Uterus (tissue), 4 donors: Measurements from ENCODE around the gene TKFC. TPM values are rescaled to one million over a fixed set of nuclear protein-coding genes. Genes with fewer than 3 reads are reported as not detected.
A peak's percentile ranks its signal among the peaks of the same experiment; 100 is the strongest.

Experiments
- DNase-seq, 2 donors: peaks; one replicate each; pipeline ENCODE4 v3.0.0-alpha.2; 2019 to 2020
- H3K27ac ChIP-seq, 2 donors: fragments of 200-600 bp; sonication (generic); 1 replicate in 1 of 2; 2 replicates in 1 of 2; pipeline ENCODE4 v1.5.1; 2016 to 2018
- H3K27me3 ChIP-seq, 2 donors: fragments of 200-600 bp; sonication (generic); one replicate each; pipeline ENCODE4 v1.5.1; 2018 to 2019; ENCODE audit warnings: control low read depth in 1 of 2
- H3K36me3 ChIP-seq, 2 donors: fragments of 200-600 bp; sonication (generic); one replicate each; pipeline ENCODE4 v1.5.1; 2019; ENCODE audit warnings: control low read depth in 1 of 2
- H3K4me1 ChIP-seq, 2 donors: fragments of 200-600 bp; sonication (generic); one replicate each; pipeline ENCODE4 v1.5.1; 2018 to 2019; ENCODE audit warnings: control low read depth in 1 of 2
- H3K4me3 ChIP-seq, 2 donors: fragments of 200-600 bp; sonication (generic); 1 replicate in 1 of 2; 2 replicates in 1 of 2; pipeline ENCODE4 v1.5.1; 2018 to 2019; ENCODE audit warnings: mild to moderate bottlenecking in 1 of 2
- H3K9me3 ChIP-seq, 2 donors: fragments of 200-600 bp; sonication (generic); one replicate each; pipeline ENCODE4 v1.5.1; 2019; ENCODE audit warnings: control low read depth in 1 of 2
- POLR2A ChIP-seq, 2 donors: fragments of 450-650 bp; IDR thresholded peaks; one replicate each; pipeline ENCODE4 v1.6.1; 2016; ENCODE audit warnings: antibody characterized with exemption in 2 of 2, mild to moderate bottlenecking in 1 of 2, moderate library complexity in 1 of 2
- intact Hi-C: fragments of 100-400 bp; cut with DNase I; formaldehyde crosslinking; loops from one replicate; pipeline ENCODE4 v1.15.1; 2023; ENCODE audit warnings: low total_unique reads
- total RNA-seq, 4 donors: library from RNA; depleted of rRNA in 3 of 4; stranded (reverse); fragments of >200 nt in 3 of 4; gene quantifications; one replicate each; pipeline versions ENCODE4 v1.1.0 to v1.2.4, GENCODE V29; 2014 to 2023
- TF ChIP-seq, protein P1 (sequence below), 4 experiments: fragments of 200-600 bp in 2 of 4; fragments of 450-650 bp in 2 of 4; sonication (generic) in 2 of 4; IDR thresholded peaks; one replicate each; pipeline ENCODE4 v1.5.1; 2016 to 2019; ENCODE audit warnings: antibody characterized with exemption in 4 of 4, mild to moderate bottlenecking in 2 of 4, moderate library complexity in 1 of 4
- donor health status: DM: yes; HTN: yes; CAD: no.

The TKFC gene
- total RNA-seq, 4 donors from 2014 or later: 3.6 to 28.5 (median 11.9) TPM

- Histone ChIP-seq H3K4me3 (no peak overlapping the region), H3K9me3 (no peaks in the 10 kb centered on the region), H3K4me1 (no peaks in the 10 kb centered on the region), H3K27ac (no peak overlapping the region), H3K36me3 (no peaks in the 10 kb centered on the region), H3K27me3 (no peaks in the 10 kb centered on the region)
- TF ChIP-seq, protein P1, sequence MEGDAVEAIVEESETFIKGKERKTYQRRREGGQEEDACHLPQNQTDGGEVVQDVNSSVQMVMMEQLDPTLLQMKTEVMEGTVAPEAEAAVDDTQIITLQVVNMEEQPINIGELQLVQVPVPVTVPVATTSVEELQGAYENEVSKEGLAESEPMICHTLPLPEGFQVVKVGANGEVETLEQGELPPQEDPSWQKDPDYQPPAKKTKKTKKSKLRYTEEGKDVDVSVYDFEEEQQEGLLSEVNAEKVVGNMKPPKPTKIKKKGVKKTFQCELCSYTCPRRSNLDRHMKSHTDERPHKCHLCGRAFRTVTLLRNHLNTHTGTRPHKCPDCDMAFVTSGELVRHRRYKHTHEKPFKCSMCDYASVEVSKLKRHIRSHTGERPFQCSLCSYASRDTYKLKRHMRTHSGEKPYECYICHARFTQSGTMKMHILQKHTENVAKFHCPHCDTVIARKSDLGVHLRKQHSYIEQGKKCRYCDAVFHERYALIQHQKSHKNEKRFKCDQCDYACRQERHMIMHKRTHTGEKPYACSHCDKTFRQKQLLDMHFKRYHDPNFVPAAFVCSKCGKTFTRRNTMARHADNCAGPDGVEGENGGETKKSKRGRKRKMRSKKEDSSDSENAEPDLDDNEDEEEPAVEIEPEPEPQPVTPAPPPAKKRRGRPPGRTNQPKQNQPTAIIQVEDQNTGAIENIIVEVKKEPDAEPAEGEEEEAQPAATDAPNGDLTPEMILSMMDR (IDR thresholded peaks at IDR 0.05): no peak
- no peak for TF ChIP-seq POLR2A (IDR thresholded peaks at IDR 0.05)
- intact Hi-C loops: no loop called here
- DNase-seq: no peak
Measured at GRCh38 chr11:61364012-61364675, 31.1 kb downstream of the TKFC start.

DNA sequence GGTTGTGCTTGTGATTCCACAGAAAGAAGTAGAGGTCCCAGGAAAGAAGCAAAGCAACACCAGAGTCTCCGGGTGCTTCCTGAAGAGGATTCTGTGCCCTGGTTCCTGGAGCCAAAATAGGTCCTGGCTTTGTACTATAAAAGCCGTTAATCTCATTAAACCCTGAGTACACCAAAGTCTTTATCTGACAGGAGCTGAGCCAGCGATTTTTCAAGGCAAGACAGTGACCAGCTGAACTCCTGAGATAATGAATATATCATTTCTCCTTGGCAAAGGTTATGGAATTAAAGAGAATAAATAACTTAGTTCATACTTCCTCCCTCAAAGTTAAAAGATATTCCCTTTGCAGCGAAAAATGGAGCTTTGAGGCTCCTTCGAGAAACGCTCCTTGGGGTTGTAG lies 34.4 kb downstream of the TKFC start:
- peaks cover 0 to 4% of the 10 kb centered on the region in 2 donors for H3K4me1 ChIP-seq
- H3K36me3 ChIP-seq: no peaks in the 10 kb centered on the region
- no peak overlapping the region for H3K4me3 ChIP-seq
- H3K27ac ChIP-seq: peak overlapping the region; percentile 55 to 61
- no peaks in the 10 kb centered on the region for H3K9me3 ChIP-seq
- no peak for DNase-seq
- intact Hi-C loops: no loop called here
- TF ChIP-seq, protein P1 (IDR thresholded peaks at IDR 0.05): no peak
- no peak for TF ChIP-seq POLR2A (IDR thresholded peaks at IDR 0.05)
- H3K27me3 ChIP-seq: no peaks in the 10 kb centered on the region

GRCh38 chr11:61368646-61369045 lies 35.6 kb downstream of the TKFC start:
- TF ChIP-seq, protein P1 (IDR thresholded peaks at IDR 0.05): no peak
- TF ChIP-seq POLR2A (IDR thresholded peaks at IDR 0.05): no peak
- intact Hi-C loops: no loop called here
- Histone ChIP-seq H3K27ac (peak overlapping the region in 1 of 2 donors; percentile 60), H3K4me3 (no peak overlapping the region), H3K36me3 (no peaks in the 10 kb centered on the region), H3K9me3 (no peaks in the 10 kb centered on the region), H3K27me3 (no peaks in the 10 kb centered on the region), H3K4me1 (peaks cover 0 to 4% of the 10 kb centered on the region in 2 donors)
- DNase-seq: no peak

DNA sequence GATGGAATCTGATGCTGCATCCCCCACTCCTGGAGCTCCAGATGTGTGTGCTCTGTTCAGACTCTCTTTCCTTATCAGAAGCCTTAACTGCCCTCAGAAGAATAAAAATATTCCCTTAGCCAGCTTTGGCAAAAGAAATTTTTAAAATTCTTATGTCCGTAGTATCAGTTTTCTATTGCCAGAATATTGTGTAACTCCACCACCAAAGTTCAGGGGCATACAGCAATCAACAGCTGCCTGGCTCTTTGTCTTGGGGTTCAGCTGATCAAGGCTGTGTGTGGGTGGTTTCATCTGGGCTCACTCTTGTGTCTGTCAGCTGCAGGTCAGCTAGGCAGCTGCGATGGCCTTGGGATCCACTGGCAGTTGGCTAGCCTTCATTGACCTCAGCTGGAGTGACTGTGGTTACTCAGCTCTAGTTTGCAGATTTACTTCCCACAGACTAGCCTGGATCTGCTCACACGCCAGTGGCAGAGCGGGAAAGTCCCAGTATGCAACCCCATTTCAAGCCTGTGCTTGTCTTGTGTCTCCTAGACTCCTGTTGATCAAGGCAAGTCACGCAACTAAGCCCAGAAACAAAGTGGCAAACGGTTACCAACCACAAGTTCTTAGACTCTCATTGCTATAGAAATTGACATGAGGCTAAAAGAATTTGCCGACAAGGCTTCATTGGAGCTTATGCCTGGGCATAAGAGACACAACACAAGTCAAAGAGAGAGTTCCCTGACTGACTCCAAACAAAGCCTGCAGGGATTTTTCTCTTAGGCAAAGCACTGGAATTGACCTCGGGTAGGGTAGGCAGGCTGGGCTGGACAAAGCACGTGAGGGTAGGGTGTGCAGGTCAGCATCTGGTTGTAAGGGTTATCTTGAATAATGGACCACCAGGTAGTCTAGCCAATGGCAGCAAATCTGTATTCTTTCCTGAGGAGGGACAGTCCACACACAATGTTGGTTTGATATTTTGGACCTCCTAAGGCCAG lies 36.6 kb downstream of the TKFC start:
- peak; percentile 80 to 83 for DNase-seq
- peaks cover 0 to 4% of the 10 kb centered on the region in 2 donors for H3K4me1 ChIP-seq
- peak overlapping the region; percentile 36 to 60 for H3K27ac ChIP-seq
- TF ChIP-seq POLR2A (IDR thresholded peaks at IDR 0.05): no peak
- TF ChIP-seq, protein P1 (IDR thresholded peaks at IDR 0.05): no peak
- intact Hi-C loops: no loop called here
- no peaks in the 10 kb centered on the region for H3K27me3 ChIP-seq
- H3K4me3 ChIP-seq: no peak overlapping the region
- no peaks in the 10 kb centered on the region for H3K36me3 ChIP-seq
- no peaks in the 10 kb centered on the region for H3K9me3 ChIP-seq
